ENCODE data around the gene SLC9A7.

GRCh38 chrX:46739736-46740135 is 19.2 kb downstream of the SLC9A7 start:
- no peak for TF ChIP-seq CTCF (IDR thresholded peaks at IDR 0.05; ENCODE audit: low read depth, low read length, missing input control)
- no peak for TF ChIP-seq SP1 (IDR thresholded peaks at IDR 0.05)
- no peak for TF ChIP-seq ATF3 (IDR thresholded peaks at IDR 0.05)
